Effector memory CD8-positive, alpha-beta T cell (primary cell): ENCODE measurements around the gene ARPP21.

Source experiments
- ATAC-seq: fragments of 150-1000 bp; cut with Tn5 transposase; replicated peaks from 2 replicates; pipeline ENCODE4 v1.10.0; 2021; ENCODE audit warnings: mild to moderate bottlenecking, moderate library complexity
- DNase-seq, 3 experiments: peaks; one replicate each; pipeline ENCODE4 v3.0.0; 2021
- H3K27ac Mint-ChIP-seq, 2 donors: one replicate each; pipeline ENCODE4 v1.8.0; 2022; ENCODE audit warnings: mild to moderate bottlenecking in 2 of 2, mixed read lengths in 2 of 2, moderate library complexity in 2 of 2
- H3K27me3 Mint-ChIP-seq, 2 donors: one replicate each; pipeline ENCODE4 v1.8.0; 2022; ENCODE audit warnings: mixed read lengths in 2 of 2
- H3K36me3 Mint-ChIP-seq: one replicate; pipeline ENCODE4 v1.8.0; 2022; ENCODE audit warnings: mild to moderate bottlenecking, moderate library complexity, mixed read lengths; ENCODE audit not compliant: insufficient read depth
- H3K4me1 Mint-ChIP-seq, 2 donors: one replicate each; pipeline ENCODE4 v1.8.0; 2022; ENCODE audit warnings: low read depth in 2 of 2, mixed read lengths in 2 of 2
- H3K4me3 Mint-ChIP-seq, 2 donors: one replicate each; pipeline ENCODE4 v1.8.0; 2022; ENCODE audit warnings: mild to moderate bottlenecking in 2 of 2, mixed read lengths in 2 of 2, moderate library complexity in 2 of 2
- H3K9me3 Mint-ChIP-seq, 2 donors: one replicate each; pipeline ENCODE4 v1.8.0; 2022; ENCODE audit warnings: mixed read lengths in 2 of 2

The ARPP21 gene

DNA sequence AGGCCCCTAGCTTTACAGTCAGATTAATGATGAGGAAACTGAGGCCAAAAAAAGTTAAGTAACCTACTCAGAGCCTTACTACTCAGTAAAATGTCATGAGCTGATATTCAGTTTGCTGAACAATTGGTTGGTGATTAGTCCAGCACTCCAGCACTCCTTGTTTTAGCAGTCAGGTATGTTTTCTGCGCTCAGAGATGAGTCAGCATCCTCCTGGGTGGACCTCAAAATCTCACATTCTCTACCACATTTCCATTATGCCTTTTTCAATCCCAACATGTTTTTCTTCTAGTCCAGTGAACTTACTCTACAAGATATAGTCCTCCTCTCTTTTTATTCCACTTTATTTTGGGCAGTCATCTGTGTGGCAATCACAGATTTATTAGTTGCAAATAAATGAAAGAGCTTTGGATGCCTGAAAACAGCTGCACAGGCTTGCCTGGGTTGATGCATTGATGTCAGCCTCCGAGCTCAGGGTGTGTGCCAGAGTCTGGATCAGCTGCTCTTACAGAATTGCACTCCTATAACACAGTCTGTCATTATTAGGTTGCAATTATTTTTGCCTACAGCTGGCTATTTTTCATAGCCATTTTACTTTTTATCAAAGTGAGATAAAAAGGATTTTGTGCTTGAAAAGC is 133.2 kb downstream of the ARPP21 start:
- H3K4me3 Mint-ChIP-seq, result no peak overlapping the region
- no peaks in the 10 kb centered on the region for H3K9me3 Mint-ChIP-seq
- H3K36me3 Mint-ChIP-seq, result no peaks in the 10 kb centered on the region
- DNase-seq, result no peak
- no peak for ATAC-seq
- H3K27ac Mint-ChIP-seq, result no peak overlapping the region
- no peaks in the 10 kb centered on the region for H3K27me3 Mint-ChIP-seq
- no peaks in the 10 kb centered on the region for H3K4me1 Mint-ChIP-seq

DNA sequence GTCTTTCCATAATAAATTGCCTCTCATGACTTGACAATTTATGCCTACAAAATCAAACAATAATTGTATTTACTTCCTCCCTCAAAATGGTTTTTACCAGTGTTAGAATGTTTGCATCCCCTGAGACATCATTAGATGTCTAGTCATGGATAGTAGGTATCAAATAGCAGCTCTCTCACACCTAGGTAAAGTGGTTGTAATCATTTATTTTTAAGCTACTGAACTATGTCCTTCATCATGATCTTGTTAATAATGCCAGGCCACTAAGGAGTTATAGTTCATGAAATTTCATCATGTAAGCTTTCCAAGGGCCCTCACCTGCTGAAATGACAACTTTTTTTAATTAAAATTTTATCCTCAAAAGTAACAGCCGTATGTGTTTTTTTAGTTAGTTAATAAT is 134.1 kb downstream of the ARPP21 start:
- DNase-seq, result no peak
- Mint-ChIP-seq H3K27me3 (no peaks in the 10 kb centered on the region), H3K9me3 (no peaks in the 10 kb centered on the region), H3K4me1 (no peaks in the 10 kb centered on the region), H3K4me3 (no peak overlapping the region), H3K36me3 (no peaks in the 10 kb centered on the region), H3K27ac (no peak overlapping the region)
- ATAC-seq, result no peak

DNA sequence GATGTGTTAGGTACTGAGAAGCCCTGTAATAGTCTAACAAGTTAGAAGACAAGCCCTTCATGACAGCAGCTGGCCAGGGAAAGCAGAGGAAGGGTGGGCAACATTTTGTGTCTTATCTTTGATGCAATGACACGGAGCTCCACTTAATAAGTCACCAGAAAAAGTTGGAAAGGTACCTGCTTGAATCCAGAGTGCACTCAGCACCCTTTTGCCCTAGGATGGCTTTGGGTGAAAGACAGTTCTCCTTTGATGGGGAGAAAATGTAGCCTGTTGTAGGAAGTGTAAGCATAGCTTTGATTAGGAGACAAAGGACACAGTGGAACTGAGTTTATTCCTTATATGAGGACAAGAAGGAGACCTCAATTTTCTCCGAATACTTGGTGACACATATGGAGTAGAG is 137.0 kb downstream of the ARPP21 start:
- DNase-seq, result no peak
- Mint-ChIP-seq H3K27me3 (no peaks in the 10 kb centered on the region), H3K4me3 (no peak overlapping the region), H3K27ac (no peak overlapping the region), H3K9me3 (peaks cover 0 to 1% of the 10 kb centered on the region in 2 donors), H3K36me3 (no peaks in the 10 kb centered on the region), H3K4me1 (no peaks in the 10 kb centered on the region)
- no peak for ATAC-seq

DNA sequence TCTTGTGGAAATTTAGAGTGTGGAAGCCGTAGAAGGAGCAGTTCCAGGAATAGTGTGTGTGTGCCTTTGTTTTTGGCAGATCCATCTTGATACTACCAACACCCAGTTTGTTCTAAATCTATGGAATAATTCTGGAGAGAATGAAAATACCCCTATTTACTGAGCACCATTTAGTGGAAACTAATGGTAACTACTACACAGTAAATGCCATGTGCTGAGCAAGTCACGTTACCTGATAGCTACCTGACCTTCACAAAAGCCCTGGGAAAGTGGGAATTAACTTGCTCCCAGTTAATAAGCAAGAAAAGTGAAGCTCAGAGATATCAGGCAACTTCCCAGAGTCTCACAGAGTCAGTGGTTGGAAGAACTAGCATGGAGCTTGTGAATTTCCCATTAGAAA is 137.7 kb downstream of the ARPP21 start:
- Mint-ChIP-seq H3K9me3 (peaks cover 0 to 1% of the 10 kb centered on the region in 2 donors), H3K4me1 (no peaks in the 10 kb centered on the region), H3K36me3 (no peaks in the 10 kb centered on the region), H3K27ac (no peak overlapping the region), H3K27me3 (no peaks in the 10 kb centered on the region), H3K4me3 (no peak overlapping the region)
- no peak for ATAC-seq
- DNase-seq, result no peak

DNA sequence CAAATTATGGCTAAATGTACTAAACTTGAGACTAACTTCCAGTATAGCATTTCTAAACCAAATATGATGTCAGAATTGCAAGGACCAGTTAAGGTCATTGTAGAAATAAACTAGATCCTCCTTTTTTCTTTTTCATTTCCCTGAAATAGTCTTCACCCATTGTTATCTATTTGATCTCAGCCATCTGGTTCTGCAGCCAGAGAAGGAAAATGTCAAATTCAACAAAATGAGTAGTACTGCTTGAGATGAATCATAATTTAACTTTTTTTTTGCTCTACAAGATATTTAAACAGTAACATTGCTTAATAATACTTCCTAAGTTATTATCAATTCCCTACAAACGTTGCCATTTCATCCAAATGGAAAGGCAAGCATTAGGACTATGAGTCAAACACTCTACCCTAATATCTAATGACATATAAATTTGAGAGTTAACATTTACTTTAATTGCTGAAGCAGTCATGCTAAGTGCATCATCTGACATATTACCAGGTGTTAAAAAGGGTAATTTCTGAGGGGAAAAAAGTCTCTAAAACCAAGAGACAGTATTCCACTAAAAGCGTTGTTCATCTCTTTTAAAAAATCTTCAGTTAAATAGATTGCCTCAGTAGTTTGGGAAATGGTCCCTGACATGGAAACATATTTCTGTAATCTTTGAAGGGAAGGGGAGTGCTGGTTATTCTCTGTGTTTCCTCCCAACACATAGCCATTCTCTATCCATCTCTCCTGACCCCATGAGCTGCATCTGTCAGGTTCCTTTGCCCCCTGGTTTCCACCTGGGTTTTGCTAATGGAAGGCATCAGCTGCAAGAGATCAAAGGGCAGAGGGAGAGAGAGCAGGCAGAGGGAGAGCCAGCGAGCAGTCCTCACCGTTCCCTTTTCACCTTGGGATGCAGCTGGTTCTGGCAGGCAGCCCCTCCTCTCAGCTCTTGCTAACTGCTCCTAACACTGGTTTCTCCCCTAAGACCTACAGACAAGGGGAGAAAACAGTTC is 138.5 kb downstream of the ARPP21 start:
- Mint-ChIP-seq H3K27me3 (no peaks in the 10 kb centered on the region), H3K4me1 (no peaks in the 10 kb centered on the region), H3K4me3 (no peak overlapping the region), H3K36me3 (no peaks in the 10 kb centered on the region), H3K27ac (no peak overlapping the region), H3K9me3 (peaks cover 0 to 3% of the 10 kb centered on the region in 2 donors)
- ATAC-seq (no peak), DNase-seq (no peak)

DNA sequence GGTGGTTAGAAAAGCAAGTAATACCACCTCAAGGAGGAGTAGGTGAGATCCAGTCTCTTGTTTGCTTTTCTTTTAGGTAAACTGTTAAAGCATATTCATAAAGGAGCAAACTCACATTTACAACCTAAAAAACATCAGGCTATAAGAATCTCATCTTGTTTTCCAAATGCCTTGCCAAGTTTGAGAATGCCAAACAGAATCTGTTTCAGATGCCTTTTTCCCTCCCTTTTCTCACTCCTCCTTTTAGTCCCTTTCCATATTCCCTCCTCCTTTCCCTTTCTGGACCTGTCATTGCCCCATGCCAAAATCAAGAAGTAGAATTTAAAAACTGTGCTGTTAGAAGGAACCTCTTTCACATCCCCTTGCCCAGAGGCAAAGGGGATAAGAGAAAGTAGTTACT is 140.3 kb downstream of the ARPP21 start:
- Mint-ChIP-seq H3K36me3 (no peaks in the 10 kb centered on the region), H3K4me3 (no peak overlapping the region), H3K27ac (no peak overlapping the region), H3K9me3 (peaks cover 0 to 8% of the 10 kb centered on the region in 2 donors), H3K4me1 (no peaks in the 10 kb centered on the region), H3K27me3 (no peaks in the 10 kb centered on the region)
- ATAC-seq (no peak), DNase-seq (no peak)

DNA sequence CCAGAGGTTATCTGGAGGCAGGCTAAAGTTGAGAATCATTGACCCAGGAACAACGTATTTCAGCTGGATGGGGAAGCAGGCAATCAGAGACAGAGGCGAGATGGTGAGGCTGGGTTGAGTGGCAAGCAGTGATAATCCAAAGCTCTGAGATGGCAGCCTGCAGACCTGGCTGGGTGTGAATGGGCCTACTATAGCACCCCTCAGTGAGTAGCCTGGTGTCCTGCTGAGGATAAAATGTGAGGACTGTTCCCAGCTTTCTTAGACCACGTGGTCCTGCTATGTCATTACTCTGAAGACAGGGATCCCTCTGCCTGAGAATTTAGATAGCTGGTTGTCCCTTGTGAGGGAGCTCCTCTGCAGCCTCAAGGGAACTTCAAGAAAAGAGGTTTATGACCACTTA is 141.5 kb downstream of the ARPP21 start:
- Mint-ChIP-seq H3K4me3 (no peak overlapping the region), H3K36me3 (no peaks in the 10 kb centered on the region), H3K4me1 (no peaks in the 10 kb centered on the region), H3K27me3 (no peaks in the 10 kb centered on the region), H3K9me3 (peaks cover 0 to 13% of the 10 kb centered on the region in 2 donors), H3K27ac (no peak overlapping the region)
- DNase-seq (no peak), ATAC-seq (no peak)

DNA sequence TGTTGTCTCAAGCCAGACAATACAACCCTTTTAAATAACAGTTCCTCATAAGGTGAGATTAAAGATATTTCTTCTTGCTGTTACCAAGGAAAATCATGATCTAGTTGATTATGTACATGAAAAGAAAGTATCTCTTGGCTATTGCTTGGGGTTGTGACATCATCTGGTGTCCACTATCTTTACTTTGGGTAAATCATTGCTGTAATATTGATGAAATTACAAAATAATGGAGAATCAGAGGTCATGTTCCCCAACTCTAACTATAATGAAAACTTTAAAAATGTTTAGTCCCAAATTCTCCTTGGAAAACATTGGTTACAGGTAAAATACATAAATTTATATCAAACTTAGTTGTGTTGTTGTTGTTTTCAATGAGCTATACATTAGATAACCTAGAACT is 142.2 kb downstream of the ARPP21 start:
- no peak for ATAC-seq
- no peak for DNase-seq
- Mint-ChIP-seq H3K27ac (no peak overlapping the region), H3K27me3 (no peaks in the 10 kb centered on the region), H3K4me1 (no peaks in the 10 kb centered on the region), H3K36me3 (no peaks in the 10 kb centered on the region), H3K4me3 (no peak overlapping the region), H3K9me3 (peaks cover 0 to 13% of the 10 kb centered on the region in 2 donors)

DNA sequence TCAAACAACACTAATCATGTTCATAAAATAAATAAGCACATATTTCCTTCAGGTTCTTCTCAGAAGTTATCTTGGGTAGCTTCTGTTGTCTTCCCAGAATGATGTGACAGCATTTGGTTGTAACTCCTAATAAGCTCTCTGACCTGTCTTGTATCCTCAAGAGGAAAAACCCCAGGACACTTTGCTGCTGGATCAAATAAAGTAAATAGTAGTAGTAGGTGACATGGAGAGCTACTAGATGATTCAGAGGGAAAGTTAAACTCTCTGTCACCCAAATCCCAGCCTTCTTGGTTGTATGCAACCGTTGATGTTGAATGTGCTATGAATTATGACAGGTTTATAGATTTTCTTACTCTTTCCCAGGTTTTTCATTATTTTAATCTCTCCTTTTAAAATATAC is 143.0 kb downstream of the ARPP21 start:
- no peaks in the 10 kb centered on the region for H3K4me1 Mint-ChIP-seq
- H3K4me3 Mint-ChIP-seq, result no peak overlapping the region
- H3K9me3 Mint-ChIP-seq, result peaks cover 0 to 13% of the 10 kb centered on the region in 2 donors
- ATAC-seq (no peak), DNase-seq (no peak)
- H3K36me3 Mint-ChIP-seq, result no peaks in the 10 kb centered on the region
- no peak overlapping the region for H3K27ac Mint-ChIP-seq
- H3K27me3 Mint-ChIP-seq, result no peaks in the 10 kb centered on the region

DNA sequence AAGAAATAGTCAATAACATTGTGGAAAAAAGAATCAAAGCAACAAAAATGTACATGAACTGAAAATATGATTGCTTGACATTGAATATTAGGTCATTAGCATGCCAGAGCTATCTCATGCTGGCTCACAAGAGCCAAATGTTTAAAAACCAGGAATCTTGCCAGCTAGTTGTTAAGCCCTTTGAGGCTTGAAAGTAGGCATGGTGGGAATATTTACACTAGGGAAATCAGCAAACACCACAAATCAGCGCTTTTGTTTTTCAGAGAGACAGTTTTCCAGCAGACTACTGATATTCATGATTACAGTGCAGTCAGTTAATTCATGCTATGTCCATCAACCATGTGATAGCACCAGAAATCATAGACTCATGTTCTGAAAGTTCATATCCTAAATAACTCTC is 144.8 kb downstream of the ARPP21 start:
- H3K27me3 Mint-ChIP-seq, result no peaks in the 10 kb centered on the region
- peaks cover 0 to 13% of the 10 kb centered on the region in 2 donors for H3K9me3 Mint-ChIP-seq
- ATAC-seq (no peak), DNase-seq (no peak)
- no peak overlapping the region for H3K27ac Mint-ChIP-seq
- H3K4me1 Mint-ChIP-seq, result no peaks in the 10 kb centered on the region
- no peaks in the 10 kb centered on the region for H3K36me3 Mint-ChIP-seq
- no peak overlapping the region for H3K4me3 Mint-ChIP-seq

DNA sequence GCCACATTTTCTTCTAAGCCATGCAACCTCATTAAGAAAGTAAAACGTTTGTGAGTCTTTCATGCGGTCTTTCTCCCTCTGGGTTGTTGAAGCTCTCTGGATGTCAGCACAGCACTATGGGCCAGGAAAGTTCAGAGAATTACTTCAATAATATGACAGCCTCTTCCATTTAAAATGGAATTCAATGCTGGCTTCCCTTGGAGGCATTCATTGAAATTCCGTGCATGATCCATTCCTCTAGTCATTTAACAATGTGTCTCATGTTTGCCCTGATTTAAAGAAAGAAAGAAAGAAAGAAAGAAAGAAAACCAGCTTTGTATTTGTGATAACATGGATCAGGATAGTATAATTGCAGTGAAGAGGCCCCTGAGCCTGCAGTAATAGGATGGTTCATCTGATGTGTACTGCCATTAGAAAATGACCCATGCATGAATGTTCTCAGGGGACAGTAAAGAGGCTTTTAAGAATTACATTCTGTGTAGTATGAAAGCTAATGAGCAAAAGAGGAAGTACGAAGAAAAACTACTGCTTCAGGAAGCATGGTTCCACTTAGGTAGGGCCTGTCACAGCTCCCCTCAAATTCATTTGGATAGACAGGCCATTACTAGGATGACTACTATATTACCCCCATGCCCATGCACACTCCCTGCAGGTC is 146.0 kb downstream of the ARPP21 start:
- ATAC-seq (no peak), DNase-seq (no peak)
- peaks cover 0 to 12% of the 10 kb centered on the region in 2 donors for H3K9me3 Mint-ChIP-seq
- H3K4me1 Mint-ChIP-seq, result no peaks in the 10 kb centered on the region
- H3K27me3 Mint-ChIP-seq, result no peaks in the 10 kb centered on the region
- no peak overlapping the region for H3K27ac Mint-ChIP-seq
- H3K4me3 Mint-ChIP-seq, result no peak overlapping the region
- H3K36me3 Mint-ChIP-seq, result no peaks in the 10 kb centered on the region

DNA sequence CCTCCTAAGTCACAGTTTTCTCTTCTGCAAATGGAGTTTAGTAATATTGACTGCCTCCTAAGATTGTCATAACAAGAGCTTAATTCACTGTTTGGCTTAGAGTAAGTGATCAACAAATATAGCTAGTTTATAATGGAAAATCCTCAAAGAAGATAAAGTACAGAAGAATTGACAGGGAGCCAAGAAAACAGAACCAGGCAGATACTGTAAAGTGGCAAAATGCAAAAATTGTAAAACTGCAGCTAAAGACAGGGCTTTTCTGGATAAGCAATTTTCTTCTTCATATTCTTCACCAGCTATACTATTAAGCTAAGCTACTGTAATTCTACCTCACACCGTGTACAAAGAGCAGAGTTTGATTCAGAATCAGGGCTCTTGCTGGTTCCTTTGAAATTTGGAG is 148.6 kb downstream of the ARPP21 start:
- no peaks in the 10 kb centered on the region for H3K4me1 Mint-ChIP-seq

DNA sequence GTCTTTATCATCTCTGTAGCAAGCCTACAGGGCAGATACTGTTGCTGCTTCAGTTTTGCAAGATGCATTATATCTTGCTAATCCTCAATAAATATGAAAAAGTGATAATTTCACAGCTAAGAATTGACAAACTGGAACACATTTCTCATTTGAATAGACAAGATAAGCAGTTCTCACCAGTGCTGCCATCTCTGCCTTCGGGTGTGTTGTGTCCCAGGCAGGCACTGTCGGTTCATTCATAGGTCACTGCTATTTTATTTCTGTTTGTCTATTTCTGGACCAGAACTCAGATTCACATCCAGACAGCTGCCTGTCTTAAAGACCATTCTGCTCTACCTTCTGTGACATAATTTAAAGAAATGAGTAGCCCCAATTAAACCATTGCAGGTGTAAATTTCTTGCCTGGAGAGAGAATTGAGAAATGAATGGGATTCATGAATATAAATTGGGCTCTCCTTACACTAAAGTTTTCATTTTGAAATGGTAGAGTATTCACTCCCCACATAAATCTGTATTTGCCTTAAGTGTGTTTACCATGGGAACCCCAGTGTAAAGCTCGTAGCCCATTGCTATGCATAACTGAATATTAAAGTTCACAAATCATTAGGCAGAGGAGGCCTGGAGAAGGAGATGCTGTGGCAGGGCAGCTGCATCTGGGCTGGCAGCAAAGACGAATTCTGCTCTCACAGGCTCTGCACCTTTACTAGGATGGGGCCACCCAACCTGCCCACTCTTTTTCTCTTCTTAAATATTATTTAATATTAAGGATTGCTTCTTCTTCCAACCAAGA is 149.9 kb downstream of the ARPP21 start:
- Mint-ChIP-seq H3K9me3 (peaks cover 0 to 5% of the 10 kb centered on the region in 2 donors), H3K27me3 (no peaks in the 10 kb centered on the region), H3K27ac (no peak overlapping the region), H3K36me3 (no peaks in the 10 kb centered on the region), H3K4me1 (no peaks in the 10 kb centered on the region), H3K4me3 (no peak overlapping the region)
- DNase-seq (no peak), ATAC-seq (no peak)

More for the DNA sequence above, 148.6 kb downstream of the ARPP21 start:
- Mint-ChIP-seq H3K9me3 (peaks cover 0 to 10% of the 10 kb centered on the region in 2 donors), H3K27me3 (no peaks in the 10 kb centered on the region), H3K4me3 (no peak overlapping the region), H3K27ac (no peak overlapping the region), H3K36me3 (no peaks in the 10 kb centered on the region)
- DNase-seq (no peak), ATAC-seq (no peak)
